GM21737 (cell line): ENCODE data around the gene TTC22.

Experiments used
- ATAC-seq: cut with Tn5 transposase; IDR thresholded peaks from one replicate; pipeline ENCODE4 v1.9.1; 2021; ENCODE audit warnings: mild to moderate bottlenecking, moderate library complexity; ENCODE audit not compliant: unreplicated experiment

Gene TTC22

GRCh38 chr1:54810153-54810942, 9.2 kb upstream of the TTC22 start:
- peak; percentile 59 for ATAC-seq

- ATAC-seq = no peak
Measured at GRCh38 chr1:54809496-54810074, 8.5 kb upstream of the TTC22 start.

- ATAC-seq = no peak
Measured at GRCh38 chr1:54808443-54809207, 7.5 kb upstream of the TTC22 start.

GRCh38 chr1:54807756-54808155, 6.6 kb upstream of the TTC22 start:
- no peak for ATAC-seq

GRCh38 chr1:54806931-54807611, 5.9 kb upstream of the TTC22 start:
- ATAC-seq = no peak

GRCh38 chr1:54805981-54806381, 4.9 kb upstream of the TTC22 start:
- ATAC-seq = no peak

- ATAC-seq = no peak
Measured at GRCh38 chr1:54805466-54805865, 4.3 kb upstream of the TTC22 start.

GRCh38 chr1:54804471-54805132, 3.5 kb upstream of the TTC22 start:
- ATAC-seq = no peak

- ATAC-seq = no peak
Measured at GRCh38 chr1:54803761-54804470, 2.8 kb upstream of the TTC22 start.

GRCh38 chr1:54800041-54800898, 853 bp downstream of the TTC22 start:
- no peak for ATAC-seq

- no peak for ATAC-seq
Measured at GRCh38 chr1:54798769-54799641, 2.1 kb downstream of the TTC22 start.

- no peak for ATAC-seq
Measured at GRCh38 chr1:54798206-54798605, 2.9 kb downstream of the TTC22 start.

- ATAC-seq = no peak
Measured at GRCh38 chr1:54796902-54797301, 4.2 kb downstream of the TTC22 start.

GRCh38 chr1:54795841-54796468, 5.2 kb downstream of the TTC22 start:
- ATAC-seq = no peak

GRCh38 chr1:54795356-54795665, 5.8 kb downstream of the TTC22 start:
- no peak for ATAC-seq

- ATAC-seq = no peak
Measured at GRCh38 chr1:54794451-54795355, 6.4 kb downstream of the TTC22 start.

GRCh38 chr1:54792686-54793282, 8.3 kb downstream of the TTC22 start:
- no peak for ATAC-seq
